NCI-H1048 (cell line): Measurements from ENCODE around the gene QSOX1.

Experiments
- DNase-seq: peaks from one replicate; lab custom pipeline; 2025; lab: John Stamatoyannopoulos, UW

QSOX1 gene

GRCh38 chr1:180250883-180251509 lies 96.3 kb downstream of the QSOX1 start:
- no peak for DNase-seq

- DNase-seq: no peak
Observed at GRCh38 chr1:180251526-180252305, 97.0 kb downstream of the QSOX1 start.

- peak; percentile 76 for DNase-seq
Observed at GRCh38 chr1:180252638-180253536, 98.2 kb downstream of the QSOX1 start.
